GM10847 (cell line): Measurements from ENCODE around the gene INSRR.

Source experiments
- POLR2A ChIP-seq: IDR thresholded peaks from 2 replicates; pipeline ENCODE4 v1.6.1; 2011; ENCODE audit not compliant: insufficient read length; ENCODE audit errors: extremely low read depth

The INSRR gene

DNA sequence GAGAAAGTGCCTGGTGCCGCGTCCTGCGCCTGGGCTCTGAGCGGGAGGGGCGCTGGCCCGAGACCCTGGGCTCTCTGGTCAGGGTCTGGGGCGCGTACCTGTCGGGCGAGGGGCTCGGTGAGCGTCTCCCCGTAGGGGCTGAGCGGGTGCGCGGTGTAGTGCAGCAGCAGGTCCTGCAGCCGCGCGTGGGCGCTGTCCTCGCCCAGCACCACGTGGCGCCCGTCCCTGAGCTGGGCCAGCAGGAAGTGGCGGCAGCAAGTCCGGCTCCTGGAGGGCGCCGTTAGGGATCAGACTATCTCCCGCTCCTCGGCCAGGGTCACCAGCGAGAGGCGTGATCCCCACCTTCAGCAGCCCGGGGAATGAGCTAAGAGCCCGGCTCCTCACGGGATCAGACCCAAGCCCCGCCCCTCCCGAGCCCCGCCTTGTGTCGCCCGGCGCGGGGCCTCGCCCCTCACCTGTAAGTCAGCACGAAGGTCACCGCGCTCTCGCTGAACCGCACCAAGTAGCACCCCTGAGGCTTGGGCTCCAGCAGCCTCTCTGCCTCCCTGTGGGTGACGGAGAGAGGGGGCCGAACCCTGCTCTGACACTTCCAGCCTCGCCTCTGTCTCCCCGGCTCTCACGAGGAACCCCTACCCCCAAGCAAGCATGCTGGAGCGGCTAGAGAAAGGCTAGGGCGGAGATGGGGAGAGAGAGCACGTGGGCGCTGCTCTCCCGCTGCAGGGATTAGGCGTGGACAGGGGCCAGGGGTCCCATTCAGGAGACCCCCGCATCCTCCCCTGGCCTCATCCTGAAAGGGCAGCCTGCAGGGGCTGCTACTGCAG is 45.0 kb downstream of the INSRR start:
- TF ChIP-seq POLR2A: no peak

DNA sequence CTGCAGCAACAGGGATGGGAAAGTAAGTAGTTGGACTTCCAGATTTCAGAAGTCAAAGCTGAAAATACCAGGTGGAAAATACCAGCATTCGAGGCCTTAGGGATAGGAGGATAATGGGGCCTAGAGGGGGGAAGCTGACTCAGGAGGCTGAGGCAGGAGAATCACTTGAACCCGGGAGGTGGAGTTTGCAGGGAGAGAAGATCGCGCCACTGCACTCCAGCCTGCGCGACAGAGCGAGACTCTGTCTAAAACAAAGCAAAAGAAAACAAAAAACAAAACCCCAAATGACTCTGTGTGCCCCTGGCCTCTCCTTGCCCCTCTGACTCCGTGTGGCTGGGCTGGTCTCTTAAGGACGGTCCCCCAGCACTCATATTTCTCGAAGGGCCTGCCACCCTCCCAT is 45.6 kb downstream of the INSRR start:
- TF ChIP-seq POLR2A: no peak

DNA sequence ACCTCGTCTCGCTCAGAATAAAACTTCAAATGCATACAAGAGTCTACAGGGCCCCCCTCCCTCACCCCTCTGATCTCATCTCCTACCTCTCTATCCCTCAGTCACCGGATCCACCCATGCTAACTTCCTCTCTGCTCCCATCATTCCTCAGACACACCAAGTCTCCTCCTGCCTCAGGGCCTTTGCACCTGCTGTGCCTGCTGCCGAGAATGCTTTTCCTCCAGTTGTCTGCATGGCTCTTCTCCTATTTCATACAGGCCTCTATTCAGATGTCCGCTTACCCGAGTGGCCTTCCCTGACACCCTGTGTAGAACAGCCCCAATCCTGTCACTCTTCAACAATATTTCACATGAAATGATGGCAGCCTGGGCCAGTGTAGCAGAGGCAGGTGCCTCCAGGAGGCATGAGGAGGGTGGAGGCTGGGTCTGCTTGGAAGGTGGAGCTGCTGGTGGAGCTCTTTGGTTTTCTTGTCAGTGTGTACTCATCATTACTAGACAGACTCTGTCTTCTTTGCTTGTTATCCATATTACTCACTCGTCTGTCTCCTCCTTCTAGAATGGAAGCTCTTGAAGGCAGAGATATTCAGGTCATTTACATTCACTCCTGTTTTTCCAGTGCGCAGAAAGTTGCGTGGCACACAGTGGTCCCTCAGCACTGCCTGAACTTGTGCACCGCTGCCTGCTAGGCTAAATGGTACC is 46.5 kb downstream of the INSRR start:
- no peak for TF ChIP-seq POLR2A

- no peak for TF ChIP-seq POLR2A
Observed at GRCh38 chr1:156811168-156811567, 47.7 kb downstream of the INSRR start.

DNA sequence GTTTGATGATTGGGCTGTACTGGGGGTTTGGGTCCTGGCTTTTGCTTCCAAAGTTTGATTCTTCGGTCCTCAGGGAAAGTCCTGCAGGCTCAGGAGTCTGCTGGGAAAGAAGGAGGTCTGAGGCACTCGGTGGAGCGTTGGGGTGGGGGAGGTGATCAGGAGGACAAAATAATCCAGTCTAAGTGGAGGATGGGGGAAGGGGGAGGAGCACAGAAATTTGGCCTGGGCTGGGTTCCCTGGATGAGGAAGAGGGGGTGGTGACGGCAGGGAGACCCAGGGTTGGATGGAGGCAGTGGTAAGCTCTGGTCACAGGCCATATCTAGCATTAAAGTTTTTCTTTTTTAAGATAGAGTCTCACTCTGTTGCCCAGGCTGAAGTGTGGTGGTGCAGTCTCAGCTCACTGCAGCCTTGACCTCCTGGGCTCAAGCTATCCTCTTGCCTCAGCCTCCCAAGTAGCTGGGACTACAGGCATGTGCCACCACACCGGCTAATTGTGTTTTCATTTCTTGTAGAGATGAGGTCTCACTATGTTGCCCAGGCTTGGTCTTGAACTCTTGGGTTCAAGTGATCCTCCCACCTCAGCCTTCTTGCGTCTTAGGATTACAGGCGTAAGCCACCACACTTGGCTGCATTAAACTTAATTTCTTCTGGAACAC is 49.1 kb downstream of the INSRR start:
- TF ChIP-seq POLR2A: no peak

GRCh38 chr1:156809281-156809680 is 49.6 kb downstream of the INSRR start:
- no peak for TF ChIP-seq POLR2A

GRCh38 chr1:156808186-156809030 is 50.5 kb downstream of the INSRR start:
- TF ChIP-seq POLR2A: no peak

- TF ChIP-seq POLR2A: no peak
Observed at GRCh38 chr1:156807627-156808026, 51.3 kb downstream of the INSRR start.

GRCh38 chr1:156806512-156807440 is 52.1 kb downstream of the INSRR start:
- no peak for TF ChIP-seq POLR2A

GRCh38 chr1:156805766-156806511 is 53.0 kb downstream of the INSRR start:
- no peak for TF ChIP-seq POLR2A

DNA sequence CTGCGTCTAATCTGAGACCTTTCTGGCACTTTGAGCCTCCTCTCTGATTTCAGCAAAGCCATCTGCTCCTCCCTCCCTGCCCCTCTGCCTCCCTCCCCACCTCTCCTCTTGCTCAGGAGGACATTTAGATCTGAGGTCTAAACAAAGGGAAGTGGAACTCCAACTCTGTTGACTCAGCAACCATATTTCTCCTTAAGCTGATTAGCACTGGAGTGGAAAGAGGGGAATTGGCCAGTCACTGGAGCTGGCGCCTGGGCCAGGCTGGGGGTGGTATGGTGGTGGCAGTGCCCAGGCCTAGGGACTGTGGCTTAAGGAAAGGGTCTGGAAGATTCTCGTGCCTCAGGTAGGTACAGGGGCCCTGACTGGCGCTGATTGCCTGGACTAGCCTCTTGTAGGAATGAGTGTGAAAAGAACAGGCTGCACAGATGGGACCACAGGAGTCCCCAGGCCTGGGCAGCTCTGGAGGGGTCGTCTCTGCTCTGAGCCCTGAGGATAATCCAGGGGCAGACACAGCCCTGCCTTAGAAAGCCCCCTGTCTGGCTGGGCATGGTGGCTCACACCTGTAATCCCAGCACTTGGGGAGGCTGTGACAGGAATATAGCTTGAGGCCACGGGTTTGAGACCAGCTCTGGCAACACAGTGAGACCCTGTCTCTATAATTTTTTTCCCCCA is 54.2 kb downstream of the INSRR start:
- TF ChIP-seq POLR2A: no peak

- TF ChIP-seq POLR2A: no peak
Observed at GRCh38 chr1:156804026-156804425, 54.9 kb downstream of the INSRR start.
